ENCODE results near the gene SETD1A. TPM values are rescaled to one million over a fixed set of nuclear protein-coding genes. Genes with fewer than 3 reads are reported as not detected.

SETD1A gene
- total and polyA plus RNA-seq, 2 of the 4 experiments (the other 2 are of a cell fraction) = 0.54 to 5.8 TPM

- Histone ChIP-seq H3K4me3 (ENCODE audit: insufficient read depth, low read depth, low read length) (peak overlapping the region; percentile 61), H3K9ac (ENCODE audit: low read depth, low read length) (peak overlapping the region; percentile 95), H4K5ac (ENCODE audit: low read depth, low read length) (peak overlapping the region; percentile 52), H4K91ac (ENCODE audit: insufficient read depth, low read depth, low read length) (no peak overlapping the region), H2BK20ac (ENCODE audit: low read depth, low read length) (no peak overlapping the region), H3K4ac (ENCODE audit: low read depth, low read length) (peak overlapping the region; percentile 25), H2AFZ (replicated peaks; ENCODE audit: low read length, poor library complexity) (peak overlapping the region; percentile 99), H4K20me1 (ENCODE audit: insufficient read depth, low read length) (peaks cover 12% of the 10 kb centered on the region; the same call in 1 of the 2 replicates), H3K9me3 (ENCODE audit: control insufficient read depth, insufficient read depth, low read length) (no peaks in the 10 kb centered on the region), H2BK5ac (ENCODE audit: low read depth, low read length, poor library complexity, severe bottlenecking) (peak overlapping the region; percentile 52), H3K79me1 (ENCODE audit: low read depth in 1 of 2, low read length in 2 of 2) (peaks cover 33 to 44% of the 10 kb centered on the region in 2 experiments), H3K56ac (ENCODE audit: extremely low read depth, insufficient read depth, low read length) (0 out of 2 replicates have a peak overlapping the region, but pooled peaks have one; percentile 26), H4K8ac (ENCODE audit: low read depth in 2 of 2, low read length in 2 of 2) (peak overlapping the region in 1 of 2 experiments; percentile 63; a peak in 1 of 4 replicates), H2BK120ac (ENCODE audit: low read depth, low read length) (no peak overlapping the region), H2AK5ac (ENCODE audit: low read depth, low read length) (peak overlapping the region; percentile 92; the same call in 1 of the 2 replicates), H3K14ac (replicated peaks; ENCODE audit: low read depth, low read length) (peak overlapping the region; percentile 94), H3K27ac (ENCODE audit: insufficient read depth, low read length) (peak overlapping the region; percentile 81), H3K36me3 (ENCODE audit: control insufficient read depth, insufficient read depth, low read length) (peaks cover 29% of the 10 kb centered on the region), H3K9me1 (ENCODE audit: insufficient read depth, low read length) (no peaks in the 10 kb centered on the region; the same call in 1 of the 2 replicates), H3K18ac (ENCODE audit: low read depth, low read length) (no peak overlapping the region), H2BK15ac (ENCODE audit: low read depth, low read length) (no peak overlapping the region), H2AK9ac (replicated peaks; ENCODE audit: low read depth, low read length, poor library complexity) (peak overlapping the region; percentile 80), H3K23ac (ENCODE audit: low read depth, low read length) (peak overlapping the region; percentile 82; the same call in 1 of the 2 replicates), H3K4me2 (ENCODE audit: low read depth, low read length) (peak overlapping the region; percentile 96), H3K4me1 (ENCODE audit: control insufficient read depth, insufficient read depth, low read length) (peaks cover 6% of the 10 kb centered on the region), H3K27me3 (ENCODE audit: control insufficient read depth, insufficient read depth, low read length) (no peaks in the 10 kb centered on the region)
- BruUV-seq (replicated peaks) = no TSS peak
- dilution Hi-C loops (cut with HindIII; ENCODE audit: low sequenced_read_pairs, unreplicated experiment) = no loop called here
- DNase-seq (peak; percentile 43), ATAC-seq (ENCODE audit: low read depth) (peak; percentile 50)
- CTCF ChIA-PET = no interaction called here
- POLR2A ChIA-PET (ENCODE audit: unreplicated experiment) = no interaction called here
- 69% methylated on average over 9 of the region's 55 CpGs; no CpG with 5 or more reads in 1 of the 2 experiments for WGBS, 2 experiments (ENCODE audit: extremely low coverage in 2 of 2, insufficient read length in 1 of 2)
- no peak for TF ChIP-seq CEBPB (IDR thresholded peaks at IDR 0.05; ENCODE audit: low read depth, low read length)
- TF ChIP-seq POLR2A (IDR thresholded peaks at IDR 0.05; ENCODE audit: low read depth, low read length) = peak; percentile 40; the same call in 1 of the 2 replicates
- TF ChIP-seq BHLHE40 (IDR thresholded peaks at IDR 0.05; ENCODE audit: low read depth, low read length) = no peak
- no peak for TF ChIP-seq NFE2L2 (IDR thresholded peaks at IDR 0.05; ENCODE audit: low read depth, low read length)
- TF ChIP-seq, protein P1, sequence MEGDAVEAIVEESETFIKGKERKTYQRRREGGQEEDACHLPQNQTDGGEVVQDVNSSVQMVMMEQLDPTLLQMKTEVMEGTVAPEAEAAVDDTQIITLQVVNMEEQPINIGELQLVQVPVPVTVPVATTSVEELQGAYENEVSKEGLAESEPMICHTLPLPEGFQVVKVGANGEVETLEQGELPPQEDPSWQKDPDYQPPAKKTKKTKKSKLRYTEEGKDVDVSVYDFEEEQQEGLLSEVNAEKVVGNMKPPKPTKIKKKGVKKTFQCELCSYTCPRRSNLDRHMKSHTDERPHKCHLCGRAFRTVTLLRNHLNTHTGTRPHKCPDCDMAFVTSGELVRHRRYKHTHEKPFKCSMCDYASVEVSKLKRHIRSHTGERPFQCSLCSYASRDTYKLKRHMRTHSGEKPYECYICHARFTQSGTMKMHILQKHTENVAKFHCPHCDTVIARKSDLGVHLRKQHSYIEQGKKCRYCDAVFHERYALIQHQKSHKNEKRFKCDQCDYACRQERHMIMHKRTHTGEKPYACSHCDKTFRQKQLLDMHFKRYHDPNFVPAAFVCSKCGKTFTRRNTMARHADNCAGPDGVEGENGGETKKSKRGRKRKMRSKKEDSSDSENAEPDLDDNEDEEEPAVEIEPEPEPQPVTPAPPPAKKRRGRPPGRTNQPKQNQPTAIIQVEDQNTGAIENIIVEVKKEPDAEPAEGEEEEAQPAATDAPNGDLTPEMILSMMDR (conservative IDR thresholded peaks at IDR 0.05; ENCODE audit: low read depth, low read length) = no peak
- intact Hi-C loops (cut with micrococcal nuclease) = loop anchor here (10.0 kb wide), 2 partner anchors 116 to 906 kb away; partner anchors contain the start of genes ZNF646 and ZNF668
- in situ Hi-C loops (cut with MboI; ENCODE audit: low sequenced_read_pairs) = no loop called here
These were observed 873 bp downstream of the SETD1A start for GRCh38 chr16:30958175-30959079.

Measured in IMR-90 (cell line).